Large intestine (tissue), 3 donors: ENCODE data around the gene CUX1. TPM values are rescaled to one million over a fixed set of nuclear protein-coding genes. Genes with fewer than 3 reads are reported as not detected.
"Not testable (repeated sequence)": the region's sequence is repeated elsewhere in the genome, so short reads cannot be mapped to it uniquely, and the experiment has no call there.

Experiments used
- DNase-seq, 2 donors: peaks; one replicate each; pipeline versions ENCODE4 v3.0.0 to v3.0.0-alpha.2; 2013
- H3K27ac ChIP-seq: one replicate; pipeline ENCODE4 v1.5.1; 2013; ENCODE audit warnings: low read length
- H3K27me3 ChIP-seq: 2 replicates; pipeline ENCODE4 v1.6.1; 2013; ENCODE audit warnings: low read length; ENCODE audit not compliant: control insufficient read depth, insufficient read depth
- H3K36me3 ChIP-seq: 2 replicates; pipeline ENCODE4 v1.6.1; 2013; ENCODE audit warnings: low read length; ENCODE audit not compliant: control insufficient read depth, insufficient read depth
- H3K4me1 ChIP-seq: one replicate; pipeline ENCODE4 v1.6.1; 2013; ENCODE audit warnings: low read length; ENCODE audit not compliant: control insufficient read depth, insufficient read depth
- H3K4me3 ChIP-seq: one replicate; pipeline ENCODE4 v1.5.1; 2013; ENCODE audit warnings: low read length
- H3K9me3 ChIP-seq: one replicate; pipeline ENCODE4 v1.6.1; 2013; ENCODE audit warnings: mild to moderate bottlenecking, low read depth, low read length, moderate library complexity; ENCODE audit not compliant: control insufficient read depth
- WGBS: methylation state at CpG from one replicate; pipeline ENCODE4 v1.1.5; 2013; ENCODE audit warnings: low lambda C conversion rate; ENCODE audit not compliant: insufficient coverage; 5-methylcytosine and 5-hydroxymethylcytosine counted together
- polyA plus RNA-seq: library from polyadenylated mRNA; unstranded; fragments of 120-200 nt; gene quantifications from one replicate; pipeline ENCODE4 v1.2.1, GENCODE V29; 2013

Gene CUX1
- polyA plus RNA-seq, 1 donor, result 72.9 TPM

GRCh38 chr7:102221961-102222360 lies 404.5 kb downstream of the CUX1 start:
- 96% methylated on average over 4 of the region's 9 CpGs for WGBS
- Histone ChIP-seq H3K9me3 (no peaks in the 10 kb centered on the region), H3K36me3 (peaks cover 21% of the 10 kb centered on the region), H3K27me3 (no peaks in the 10 kb centered on the region), H3K27ac (no peak overlapping the region), H3K4me3 (no peak overlapping the region), H3K4me1 (no peaks in the 10 kb centered on the region)
- DNase-seq, result no peak

- DNase-seq, result no peak
- no peak overlapping the region for H3K27ac ChIP-seq
- no peak overlapping the region for H3K4me3 ChIP-seq
- no peaks in the 10 kb centered on the region for H3K4me1 ChIP-seq
- WGBS, result no CpG with 5 or more reads among the region's 12 CpGs
- H3K36me3 ChIP-seq, result peaks cover 23% of the 10 kb centered on the region
- no peaks in the 10 kb centered on the region for H3K27me3 ChIP-seq
- H3K9me3 ChIP-seq, result no peaks in the 10 kb centered on the region
These were observed 405.0 kb downstream of the CUX1 start for GRCh38 chr7:102222445-102222844.

GRCh38 chr7:102223184-102223583 lies 405.8 kb downstream of the CUX1 start:
- Histone ChIP-seq H3K36me3 (peaks cover 30% of the 10 kb centered on the region), H3K27ac (no peak overlapping the region), H3K27me3 (no peaks in the 10 kb centered on the region), H3K4me1 (no peaks in the 10 kb centered on the region), H3K4me3 (no peak overlapping the region), H3K9me3 (no peaks in the 10 kb centered on the region)
- WGBS, result no CpG with 5 or more reads among the region's 5 CpGs
- DNase-seq, result no peak

- Histone ChIP-seq H3K27me3 (no peaks in the 10 kb centered on the region), H3K9me3 (no peaks in the 10 kb centered on the region), H3K27ac (no peak overlapping the region), H3K4me3 (no peak overlapping the region), H3K36me3 (peaks cover 38% of the 10 kb centered on the region), H3K4me1 (no peaks in the 10 kb centered on the region)
- no peak for DNase-seq
- WGBS, result 91% methylated on average over 4 of the region's 10 CpGs
These were observed 407.6 kb downstream of the CUX1 start for GRCh38 chr7:102225025-102225424.

- H3K27me3 ChIP-seq, result no peaks in the 10 kb centered on the region
- no peak for DNase-seq
- no peak overlapping the region for H3K27ac ChIP-seq
- WGBS, result no CpG with 5 or more reads among the region's 18 CpGs
- H3K36me3 ChIP-seq, result peaks cover 44% of the 10 kb centered on the region
- no peaks in the 10 kb centered on the region for H3K4me1 ChIP-seq
- no peaks in the 10 kb centered on the region for H3K9me3 ChIP-seq
- H3K4me3 ChIP-seq, result no peak overlapping the region
These were observed 409.9 kb downstream of the CUX1 start for GRCh38 chr7:102227371-102227770.

GRCh38 chr7:102228935-102229334 lies 411.5 kb downstream of the CUX1 start:
- WGBS, result no CpG with 5 or more reads among the region's 12 CpGs
- DNase-seq, result no peak
- Histone ChIP-seq H3K27ac (no peak overlapping the region), H3K27me3 (no peaks in the 10 kb centered on the region), H3K4me1 (no peaks in the 10 kb centered on the region), H3K36me3 (peaks cover 54% of the 10 kb centered on the region), H3K4me3 (no peak overlapping the region), H3K9me3 (no peaks in the 10 kb centered on the region)

GRCh38 chr7:102230162-102230561 lies 412.7 kb downstream of the CUX1 start:
- not testable (repeated sequence) for H3K4me1 ChIP-seq, H3K4me3 ChIP-seq, H3K27me3 ChIP-seq, DNase-seq, H3K9me3 ChIP-seq, H3K27ac ChIP-seq
- peaks cover 57% of the 10 kb centered on the region for H3K36me3 ChIP-seq
- no CpG with 5 or more reads among the region's 5 CpGs for WGBS

- Histone ChIP-seq H3K36me3 (peaks cover 59% of the 10 kb centered on the region), H3K4me3 (no peak overlapping the region), H3K27ac (no peak overlapping the region), H3K27me3 (no peaks in the 10 kb centered on the region), H3K9me3 (no peaks in the 10 kb centered on the region), H3K4me1 (no peaks in the 10 kb centered on the region)
- no CpG with 5 or more reads among the region's 4 CpGs for WGBS
- no peak for DNase-seq
These were observed 413.2 kb downstream of the CUX1 start for GRCh38 chr7:102230593-102230992.

GRCh38 chr7:102232611-102233286 lies 415.3 kb downstream of the CUX1 start:
- H3K27ac ChIP-seq, result no peak overlapping the region

GRCh38 chr7:102234131-102234530 lies 416.7 kb downstream of the CUX1 start:
- no peaks in the 10 kb centered on the region for H3K27me3 ChIP-seq
- peaks cover 59% of the 10 kb centered on the region for H3K36me3 ChIP-seq
- H3K9me3 ChIP-seq, result no peaks in the 10 kb centered on the region
- H3K4me3 ChIP-seq, result no peak overlapping the region
- no peak for DNase-seq
- H3K4me1 ChIP-seq, result peaks cover 5% of the 10 kb centered on the region
- no peak overlapping the region for H3K27ac ChIP-seq
- WGBS, result no CpG with 5 or more reads among the region's 12 CpGs

More at GRCh38 chr7:102232611-102233286, 415.3 kb downstream of the CUX1 start:
- no peaks in the 10 kb centered on the region for H3K27me3 ChIP-seq
- H3K4me3 ChIP-seq, result no peak overlapping the region
- peaks cover 63% of the 10 kb centered on the region for H3K36me3 ChIP-seq
- no peak for DNase-seq
- WGBS, result no CpG with 5 or more reads among the region's 12 CpGs
- no peaks in the 10 kb centered on the region for H3K9me3 ChIP-seq
- H3K4me1 ChIP-seq, result peaks cover 5% of the 10 kb centered on the region
